ENCODE results near the gene SF3B6.

DNA sequence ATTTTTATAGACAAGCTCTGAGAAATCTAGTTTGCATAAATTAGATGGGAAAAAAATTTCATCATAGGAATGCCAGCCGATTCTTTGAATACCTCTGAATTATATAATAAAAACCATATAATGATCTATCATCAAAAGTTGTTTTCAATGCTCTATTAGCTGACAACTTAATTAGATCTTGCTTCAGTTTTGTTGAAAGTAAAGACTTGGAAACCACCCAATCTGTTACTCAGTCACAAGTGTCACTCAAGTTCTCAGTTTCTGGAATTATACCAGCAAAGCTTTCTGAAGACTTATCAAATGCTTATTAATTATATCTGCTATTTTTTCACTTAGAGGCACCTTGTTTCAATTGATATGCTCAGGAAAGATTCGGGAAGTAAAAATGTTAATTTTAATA, 25.9 kb upstream of the SF3B6 start:
- TF ChIP-seq POLR2A (IDR thresholded peaks at IDR 0.05) = no peak
- TF ChIP-seq, protein P1, sequence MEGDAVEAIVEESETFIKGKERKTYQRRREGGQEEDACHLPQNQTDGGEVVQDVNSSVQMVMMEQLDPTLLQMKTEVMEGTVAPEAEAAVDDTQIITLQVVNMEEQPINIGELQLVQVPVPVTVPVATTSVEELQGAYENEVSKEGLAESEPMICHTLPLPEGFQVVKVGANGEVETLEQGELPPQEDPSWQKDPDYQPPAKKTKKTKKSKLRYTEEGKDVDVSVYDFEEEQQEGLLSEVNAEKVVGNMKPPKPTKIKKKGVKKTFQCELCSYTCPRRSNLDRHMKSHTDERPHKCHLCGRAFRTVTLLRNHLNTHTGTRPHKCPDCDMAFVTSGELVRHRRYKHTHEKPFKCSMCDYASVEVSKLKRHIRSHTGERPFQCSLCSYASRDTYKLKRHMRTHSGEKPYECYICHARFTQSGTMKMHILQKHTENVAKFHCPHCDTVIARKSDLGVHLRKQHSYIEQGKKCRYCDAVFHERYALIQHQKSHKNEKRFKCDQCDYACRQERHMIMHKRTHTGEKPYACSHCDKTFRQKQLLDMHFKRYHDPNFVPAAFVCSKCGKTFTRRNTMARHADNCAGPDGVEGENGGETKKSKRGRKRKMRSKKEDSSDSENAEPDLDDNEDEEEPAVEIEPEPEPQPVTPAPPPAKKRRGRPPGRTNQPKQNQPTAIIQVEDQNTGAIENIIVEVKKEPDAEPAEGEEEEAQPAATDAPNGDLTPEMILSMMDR (IDR thresholded peaks at IDR 0.05) = no peak
